ENCODE measurements around the gene FIBIN.

The FIBIN gene

GRCh38 chr11:26993965-26994457 is at the start of gene FIBIN:
FIBIN (plus strand) TSS chr11:26994112; CDS start chr11:26994527, 415 bp downstream.
- peak within 1 kb of the TSS; percentile 84 for H3K4me3 ChIP-seq (replicated peaks; ENCODE audit: low read depth, low read length)
- DNase-seq (ENCODE audit: extremely low read depth, low read depth) = no peak
- TF ChIP-seq, protein P1, sequence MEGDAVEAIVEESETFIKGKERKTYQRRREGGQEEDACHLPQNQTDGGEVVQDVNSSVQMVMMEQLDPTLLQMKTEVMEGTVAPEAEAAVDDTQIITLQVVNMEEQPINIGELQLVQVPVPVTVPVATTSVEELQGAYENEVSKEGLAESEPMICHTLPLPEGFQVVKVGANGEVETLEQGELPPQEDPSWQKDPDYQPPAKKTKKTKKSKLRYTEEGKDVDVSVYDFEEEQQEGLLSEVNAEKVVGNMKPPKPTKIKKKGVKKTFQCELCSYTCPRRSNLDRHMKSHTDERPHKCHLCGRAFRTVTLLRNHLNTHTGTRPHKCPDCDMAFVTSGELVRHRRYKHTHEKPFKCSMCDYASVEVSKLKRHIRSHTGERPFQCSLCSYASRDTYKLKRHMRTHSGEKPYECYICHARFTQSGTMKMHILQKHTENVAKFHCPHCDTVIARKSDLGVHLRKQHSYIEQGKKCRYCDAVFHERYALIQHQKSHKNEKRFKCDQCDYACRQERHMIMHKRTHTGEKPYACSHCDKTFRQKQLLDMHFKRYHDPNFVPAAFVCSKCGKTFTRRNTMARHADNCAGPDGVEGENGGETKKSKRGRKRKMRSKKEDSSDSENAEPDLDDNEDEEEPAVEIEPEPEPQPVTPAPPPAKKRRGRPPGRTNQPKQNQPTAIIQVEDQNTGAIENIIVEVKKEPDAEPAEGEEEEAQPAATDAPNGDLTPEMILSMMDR (IDR thresholded peaks at IDR 0.05; ENCODE audit: low read depth, low read length, missing control alignments) = peak; percentile 9

DNA sequence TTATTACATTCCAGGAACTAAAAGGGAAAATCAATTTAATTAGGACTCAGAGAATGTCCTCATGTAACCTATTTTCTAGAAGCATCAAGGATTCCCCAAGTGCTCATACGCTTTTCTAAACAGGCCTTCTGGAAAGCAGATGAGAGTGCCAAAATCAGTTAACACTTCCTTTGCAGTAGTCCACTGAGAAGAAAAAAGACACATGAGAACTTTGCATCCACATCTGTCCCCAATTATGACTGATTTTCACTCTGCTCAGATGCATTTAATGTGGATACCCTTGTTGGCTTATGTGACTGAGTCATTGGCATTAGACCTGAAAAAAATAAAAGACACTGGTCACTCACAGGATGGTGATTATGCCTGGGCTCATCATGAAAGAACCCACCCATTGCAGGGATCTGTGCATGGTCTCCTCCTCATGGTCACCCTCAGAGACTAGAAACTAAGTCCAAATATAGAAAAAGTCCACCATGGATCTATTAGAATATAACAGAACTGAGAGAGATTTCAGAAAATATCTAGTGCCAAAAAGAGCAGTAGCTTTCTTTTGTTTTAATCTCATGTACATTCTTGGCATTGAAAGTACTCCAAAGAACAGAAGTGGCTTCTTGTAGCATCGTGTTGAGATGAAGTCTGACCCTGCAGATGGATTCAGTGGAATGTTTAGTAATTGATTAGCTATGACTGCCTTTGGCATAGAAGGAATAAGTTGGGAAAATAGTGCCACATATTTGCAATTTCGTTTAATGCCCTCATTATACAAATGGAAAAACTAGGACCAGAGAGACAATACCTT is 48.8 kb upstream of the FIBIN start:
- H3K4me3 ChIP-seq (replicated peaks; ENCODE audit: low read depth, low read length) = no peak overlapping the region
- TF ChIP-seq, protein P1 (IDR thresholded peaks at IDR 0.05; ENCODE audit: low read depth, low read length, missing control alignments) = no peak

GRCh38 chr11:26946257-26946716 is 47.6 kb upstream of the FIBIN start:
- H3K4me3 ChIP-seq (replicated peaks; ENCODE audit: low read depth, low read length) = no peak overlapping the region
- TF ChIP-seq, protein P1 (IDR thresholded peaks at IDR 0.05; ENCODE audit: low read depth, low read length, missing control alignments) = no peak
- no peak for DNase-seq (ENCODE audit: extremely low read depth, low read depth)

More for the DNA sequence above, 48.8 kb upstream of the FIBIN start:
- peak; percentile 97 for DNase-seq (ENCODE audit: extremely low read depth, low read depth)

- DNase-seq (ENCODE audit: extremely low read depth, low read depth) = peak; percentile 100
- H3K4me3 ChIP-seq (replicated peaks; ENCODE audit: low read depth, low read length) = no peak overlapping the region
- TF ChIP-seq, protein P1 (IDR thresholded peaks at IDR 0.05; ENCODE audit: low read depth, low read length, missing control alignments) = no peak
Observed at GRCh38 chr11:26947379-26947844, 46.5 kb upstream of the FIBIN start.

GRCh38 chr11:26947904-26948639 is 45.8 kb upstream of the FIBIN start:
- no peak overlapping the region for H3K4me3 ChIP-seq (replicated peaks; ENCODE audit: low read depth, low read length)
- TF ChIP-seq, protein P1 (IDR thresholded peaks at IDR 0.05; ENCODE audit: low read depth, low read length, missing control alignments) = no peak
- DNase-seq (ENCODE audit: extremely low read depth, low read depth) = no peak

DNA sequence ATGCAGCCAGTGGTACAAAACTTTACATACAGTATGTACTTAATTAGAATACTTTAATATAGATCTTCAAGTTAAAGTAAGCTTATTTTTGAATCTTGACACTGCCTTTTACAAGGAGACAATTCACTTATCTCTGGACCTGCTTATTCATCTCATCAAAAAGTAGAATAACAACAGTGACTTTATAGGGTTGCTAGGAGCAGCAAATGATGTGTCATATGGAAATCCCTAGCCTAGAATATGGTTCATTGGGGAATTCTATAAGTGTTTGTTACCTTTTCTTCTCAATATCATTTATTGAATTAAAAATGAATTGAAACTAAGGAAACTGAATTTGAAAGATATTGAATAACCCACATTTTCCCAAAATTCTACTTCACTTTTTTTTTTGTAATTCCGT is 45.0 kb upstream of the FIBIN start:
- DNase-seq (ENCODE audit: extremely low read depth, low read depth) = no peak
- TF ChIP-seq, protein P1 (IDR thresholded peaks at IDR 0.05; ENCODE audit: low read depth, low read length, missing control alignments) = no peak

More for the DNA sequence above, 45.0 kb upstream of the FIBIN start:
- H3K4me3 ChIP-seq (replicated peaks; ENCODE audit: low read depth, low read length) = no peak overlapping the region

All from HFF-Myc (cell line).